ENCODE results near the gene RHBDF2.

The RHBDF2 gene

GRCh38 chr17:76501018-76501826 lies at the start of gene RHBDF2:
Gene RHBDF2 (minus strand): TSS chr17:76501423. CDS start chr17:76481524, 19,899 bp downstream.
- H3K9ac ChIP-seq (ENCODE audit: low read depth, low read length): peak within 1 kb of the TSS; percentile 63; the same call in 1 of the 2 replicates
- no peaks in the 10 kb centered on the region for H3K9me3 ChIP-seq (ENCODE audit: insufficient read depth, low read depth, low read length)
- peaks cover 24% of the 10 kb centered on the region; the same call in 1 of the 2 replicates for H3K4me1 ChIP-seq (ENCODE audit: insufficient read depth, low read length)
- H3K36me3 ChIP-seq (ENCODE audit: insufficient read depth, low read depth, low read length): no peaks in the 10 kb centered on the region
- peak within 1 kb of the TSS; percentile 89 for H3K4me3 ChIP-seq (ENCODE audit: low read length)
- H3K27me3 ChIP-seq (ENCODE audit: insufficient read depth, low read length): peaks cover 12% of the 10 kb centered on the region
- no peak within 1 kb of the TSS for H3K27ac ChIP-seq (ENCODE audit: low read length)

- no peak overlapping the region for H3K4me3 ChIP-seq (ENCODE audit: low read length)
- peaks cover 8% of the 10 kb centered on the region; the same call in 1 of the 2 replicates for H3K27me3 ChIP-seq (ENCODE audit: insufficient read depth, low read length)
- H3K36me3 ChIP-seq (ENCODE audit: insufficient read depth, low read depth, low read length): no peaks in the 10 kb centered on the region
- H3K9ac ChIP-seq (ENCODE audit: low read depth, low read length): no peak overlapping the region
- H3K9me3 ChIP-seq (ENCODE audit: insufficient read depth, low read depth, low read length): no peaks in the 10 kb centered on the region
- H3K4me1 ChIP-seq (ENCODE audit: insufficient read depth, low read length): peaks cover 8% of the 10 kb centered on the region; the same call in 1 of the 2 replicates
- H3K27ac ChIP-seq (ENCODE audit: low read length): no peak overlapping the region
Observed at GRCh38 chr17:76549539-76549938, 48.3 kb upstream of the RHBDF2 start.

GRCh38 chr17:76549215-76549518 lies 47.9 kb upstream of the RHBDF2 start:
- Histone ChIP-seq H3K4me1 (ENCODE audit: insufficient read depth, low read length) (peaks cover 8% of the 10 kb centered on the region; the same call in 1 of the 2 replicates), H3K27me3 (ENCODE audit: insufficient read depth, low read length) (peaks cover 8% of the 10 kb centered on the region; the same call in 1 of the 2 replicates), H3K27ac (ENCODE audit: low read length) (no peak overlapping the region), H3K9ac (ENCODE audit: low read depth, low read length) (no peak overlapping the region), H3K9me3 (ENCODE audit: insufficient read depth, low read depth, low read length) (no peaks in the 10 kb centered on the region), H3K36me3 (ENCODE audit: insufficient read depth, low read depth, low read length) (no peaks in the 10 kb centered on the region), H3K4me3 (ENCODE audit: low read length) (no peak overlapping the region)

- no peaks in the 10 kb centered on the region for H3K36me3 ChIP-seq (ENCODE audit: insufficient read depth, low read depth, low read length)
- peaks cover 8% of the 10 kb centered on the region; the same call in 1 of the 2 replicates for H3K4me1 ChIP-seq (ENCODE audit: insufficient read depth, low read length)
- no peak overlapping the region for H3K9ac ChIP-seq (ENCODE audit: low read depth, low read length)
- no peaks in the 10 kb centered on the region for H3K9me3 ChIP-seq (ENCODE audit: insufficient read depth, low read depth, low read length)
- H3K27me3 ChIP-seq (ENCODE audit: insufficient read depth, low read length): peaks cover 8% of the 10 kb centered on the region; the same call in 1 of the 2 replicates
- no peak overlapping the region for H3K4me3 ChIP-seq (ENCODE audit: low read length)
- no peak overlapping the region for H3K27ac ChIP-seq (ENCODE audit: low read length)
Observed at GRCh38 chr17:76548378-76549214, 47.4 kb upstream of the RHBDF2 start.

GRCh38 chr17:76547642-76548202 lies 46.5 kb upstream of the RHBDF2 start:
- Histone ChIP-seq H3K4me3 (ENCODE audit: low read length) (no peak overlapping the region), H3K4me1 (ENCODE audit: insufficient read depth, low read length) (peaks cover 8% of the 10 kb centered on the region), H3K9me3 (ENCODE audit: insufficient read depth, low read depth, low read length) (no peaks in the 10 kb centered on the region), H3K27ac (ENCODE audit: low read length) (no peak overlapping the region), H3K36me3 (ENCODE audit: insufficient read depth, low read depth, low read length) (no peaks in the 10 kb centered on the region), H3K9ac (ENCODE audit: low read depth, low read length) (no peak overlapping the region), H3K27me3 (ENCODE audit: insufficient read depth, low read length) (peaks cover 8% of the 10 kb centered on the region; the same call in 1 of the 2 replicates)

- Histone ChIP-seq H3K27ac (ENCODE audit: low read length) (no peak overlapping the region), H3K4me1 (ENCODE audit: insufficient read depth, low read length) (peaks cover 8% of the 10 kb centered on the region), H3K9ac (ENCODE audit: low read depth, low read length) (no peak overlapping the region)
Observed at GRCh38 chr17:76547183-76547641, 46.0 kb upstream of the RHBDF2 start.

GRCh38 chr17:76546556-76547182 lies 45.4 kb upstream of the RHBDF2 start:
- no peaks in the 10 kb centered on the region for H3K9me3 ChIP-seq (ENCODE audit: insufficient read depth, low read depth, low read length)
- H3K27me3 ChIP-seq (ENCODE audit: insufficient read depth, low read length): peaks cover 8% of the 10 kb centered on the region; the same call in 1 of the 2 replicates
- no peak overlapping the region for H3K27ac ChIP-seq (ENCODE audit: low read length)
- H3K9ac ChIP-seq (ENCODE audit: low read depth, low read length): no peak overlapping the region
- no peaks in the 10 kb centered on the region for H3K36me3 ChIP-seq (ENCODE audit: insufficient read depth, low read depth, low read length)
- no peak overlapping the region for H3K4me3 ChIP-seq (ENCODE audit: low read length)
- H3K4me1 ChIP-seq (ENCODE audit: insufficient read depth, low read length): peaks cover 9% of the 10 kb centered on the region

More at GRCh38 chr17:76547183-76547641, 46.0 kb upstream of the RHBDF2 start:
- no peaks in the 10 kb centered on the region for H3K36me3 ChIP-seq (ENCODE audit: insufficient read depth, low read depth, low read length)
- H3K27me3 ChIP-seq (ENCODE audit: insufficient read depth, low read length): peaks cover 8% of the 10 kb centered on the region; the same call in 1 of the 2 replicates
- no peaks in the 10 kb centered on the region for H3K9me3 ChIP-seq (ENCODE audit: insufficient read depth, low read depth, low read length)
- H3K4me3 ChIP-seq (ENCODE audit: low read length): no peak overlapping the region

- Histone ChIP-seq H3K4me3 (ENCODE audit: low read length) (no peak overlapping the region), H3K27ac (ENCODE audit: low read length) (no peak overlapping the region), H3K9ac (ENCODE audit: low read depth, low read length) (no peak overlapping the region), H3K36me3 (ENCODE audit: insufficient read depth, low read depth, low read length) (no peaks in the 10 kb centered on the region), H3K27me3 (ENCODE audit: insufficient read depth, low read length) (peaks cover 8% of the 10 kb centered on the region; the same call in 1 of the 2 replicates), H3K9me3 (ENCODE audit: insufficient read depth, low read depth, low read length) (no peaks in the 10 kb centered on the region), H3K4me1 (ENCODE audit: insufficient read depth, low read length) (peaks cover 15% of the 10 kb centered on the region)
Observed at GRCh38 chr17:76545918-76546555, 44.8 kb upstream of the RHBDF2 start.

GRCh38 chr17:76544546-76545365 lies 43.5 kb upstream of the RHBDF2 start:
- Histone ChIP-seq H3K36me3 (ENCODE audit: insufficient read depth, low read depth, low read length) (no peaks in the 10 kb centered on the region), H3K4me1 (ENCODE audit: insufficient read depth, low read length) (peaks cover 15% of the 10 kb centered on the region), H3K27me3 (ENCODE audit: insufficient read depth, low read length) (peaks cover 16% of the 10 kb centered on the region), H3K9me3 (ENCODE audit: insufficient read depth, low read depth, low read length) (no peaks in the 10 kb centered on the region), H3K27ac (ENCODE audit: low read length) (no peak overlapping the region), H3K4me3 (ENCODE audit: low read length) (no peak overlapping the region), H3K9ac (ENCODE audit: low read depth, low read length) (no peak overlapping the region)

- H3K27me3 ChIP-seq (ENCODE audit: insufficient read depth, low read length): peaks cover 23% of the 10 kb centered on the region
- peaks cover 15% of the 10 kb centered on the region for H3K4me1 ChIP-seq (ENCODE audit: insufficient read depth, low read length)
- no peak overlapping the region for H3K27ac ChIP-seq (ENCODE audit: low read length)
- no peak overlapping the region for H3K9ac ChIP-seq (ENCODE audit: low read depth, low read length)
- no peak overlapping the region for H3K4me3 ChIP-seq (ENCODE audit: low read length)
- no peaks in the 10 kb centered on the region for H3K36me3 ChIP-seq (ENCODE audit: insufficient read depth, low read depth, low read length)
- no peaks in the 10 kb centered on the region for H3K9me3 ChIP-seq (ENCODE audit: insufficient read depth, low read depth, low read length)
Observed at GRCh38 chr17:76543826-76544545, 42.8 kb upstream of the RHBDF2 start.

All from iPS-20b (cell line).